KMS-11 (cell line): ENCODE data around the gene NT5E.

Experiments
- H2AFZ ChIP-seq: fragments of 200-600 bp; sonication (generic); 2 replicates; pipeline ENCODE4 v1.6.1; 2016; ENCODE audit warnings: antibody characterized with exemption, mixed run types, low read depth
- H3K27ac ChIP-seq: fragments of 200-600 bp; sonication (generic); 2 replicates; pipeline ENCODE4 v1.6.1; 2016; ENCODE audit warnings: mild to moderate bottlenecking, mixed run types
- H3K27me3 ChIP-seq: fragments of 200-600 bp; sonication (generic); 2 replicates; pipeline ENCODE4 v1.6.1; 2017; ENCODE audit warnings: mild to moderate bottlenecking, low read depth, mixed run types, moderate library complexity; ENCODE audit not compliant: insufficient read depth
- H3K36me3 ChIP-seq: fragments of 200-600 bp; sonication (generic); 2 replicates; pipeline ENCODE4 v1.6.1; 2017; ENCODE audit warnings: mild to moderate bottlenecking, mixed run types; ENCODE audit not compliant: insufficient read depth
- H3K4me1 ChIP-seq: fragments of 200-600 bp; sonication (generic); 2 replicates; pipeline ENCODE4 v1.6.1; 2016; ENCODE audit warnings: mild to moderate bottlenecking, low read depth, mixed run types; ENCODE audit not compliant: poor library complexity, severe bottlenecking
- H3K4me2 ChIP-seq: fragments of 200-600 bp; sonication (generic); 2 replicates; pipeline ENCODE4 v1.7.0; 2016; ENCODE audit warnings: mild to moderate bottlenecking, mixed run types
- H3K4me3 ChIP-seq: fragments of 200-600 bp; sonication (generic); IDR thresholded peaks from 2 replicates; pipeline ENCODE4 v1.6.1; 2017; ENCODE audit warnings: low read depth, low read length, mixed read lengths; ENCODE audit not compliant: insufficient read depth
- H3K79me2 ChIP-seq: fragments of 200-600 bp; sonication (generic); 2 replicates; pipeline ENCODE4 v1.6.1; 2016; ENCODE audit warnings: low read depth, mixed run types; ENCODE audit not compliant: insufficient read depth
- H3K9ac ChIP-seq: fragments of 200-600 bp; sonication (generic); 2 replicates; pipeline ENCODE4 v1.6.1; 2016; ENCODE audit warnings: mild to moderate bottlenecking, mixed run types
- H4K20me1 ChIP-seq: fragments of 200-600 bp; sonication (generic); 2 replicates; pipeline ENCODE4 v1.6.1; 2016; ENCODE audit warnings: mild to moderate bottlenecking, mixed run types; ENCODE audit not compliant: insufficient read depth
- TF ChIP-seq, protein P1 (sequence below): fragments of 200-600 bp; sonication (generic); conservative IDR thresholded peaks from 2 replicates; pipeline ENCODE4 v1.6.1; 2017; ENCODE audit warnings: low read depth, mild to moderate bottlenecking, antibody characterized with exemption, low read length, moderate library complexity, mixed read lengths

Gene NT5E

GRCh38 chr6:85473748-85474147, 23.9 kb downstream of the NT5E start:
- Histone ChIP-seq H3K4me1 (no peaks in the 10 kb centered on the region), H3K4me2 (no peak overlapping the region), H4K20me1 (no peaks in the 10 kb centered on the region), H3K27me3 (no peaks in the 10 kb centered on the region), H3K9ac (no peak overlapping the region), H3K27ac (no peak overlapping the region), H3K36me3 (no peaks in the 10 kb centered on the region), H3K79me2 (no peaks in the 10 kb centered on the region), H3K4me3 (no peak overlapping the region), H2AFZ (no peak overlapping the region)
- TF ChIP-seq, protein P1, sequence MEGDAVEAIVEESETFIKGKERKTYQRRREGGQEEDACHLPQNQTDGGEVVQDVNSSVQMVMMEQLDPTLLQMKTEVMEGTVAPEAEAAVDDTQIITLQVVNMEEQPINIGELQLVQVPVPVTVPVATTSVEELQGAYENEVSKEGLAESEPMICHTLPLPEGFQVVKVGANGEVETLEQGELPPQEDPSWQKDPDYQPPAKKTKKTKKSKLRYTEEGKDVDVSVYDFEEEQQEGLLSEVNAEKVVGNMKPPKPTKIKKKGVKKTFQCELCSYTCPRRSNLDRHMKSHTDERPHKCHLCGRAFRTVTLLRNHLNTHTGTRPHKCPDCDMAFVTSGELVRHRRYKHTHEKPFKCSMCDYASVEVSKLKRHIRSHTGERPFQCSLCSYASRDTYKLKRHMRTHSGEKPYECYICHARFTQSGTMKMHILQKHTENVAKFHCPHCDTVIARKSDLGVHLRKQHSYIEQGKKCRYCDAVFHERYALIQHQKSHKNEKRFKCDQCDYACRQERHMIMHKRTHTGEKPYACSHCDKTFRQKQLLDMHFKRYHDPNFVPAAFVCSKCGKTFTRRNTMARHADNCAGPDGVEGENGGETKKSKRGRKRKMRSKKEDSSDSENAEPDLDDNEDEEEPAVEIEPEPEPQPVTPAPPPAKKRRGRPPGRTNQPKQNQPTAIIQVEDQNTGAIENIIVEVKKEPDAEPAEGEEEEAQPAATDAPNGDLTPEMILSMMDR: no peak

DNA sequence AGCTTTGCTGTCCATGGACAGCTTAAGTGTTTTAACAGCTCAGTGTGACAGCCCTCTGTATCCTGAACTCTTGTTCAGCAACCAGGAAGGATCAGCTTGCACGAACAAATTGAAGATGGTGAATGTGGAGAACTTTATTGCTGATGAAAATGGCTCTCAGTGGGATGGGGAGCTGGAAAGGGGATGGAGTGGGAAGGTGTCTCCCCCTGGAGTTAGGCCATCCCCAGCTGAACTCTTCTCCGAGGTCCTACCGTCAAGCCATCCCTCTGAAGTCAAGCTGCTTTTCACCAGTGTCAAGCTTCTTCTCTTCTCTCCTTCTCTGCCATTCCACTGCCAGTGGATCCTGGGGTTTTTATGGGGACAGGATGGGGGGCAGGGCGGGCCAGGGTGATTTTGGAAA, 26.6 kb downstream of the NT5E start:
- no peak overlapping the region for H2AFZ ChIP-seq
- H3K4me3 ChIP-seq: no peak overlapping the region
- H3K4me2 ChIP-seq: no peak overlapping the region
- no peak overlapping the region for H3K9ac ChIP-seq
- no peaks in the 10 kb centered on the region for H3K79me2 ChIP-seq
- H3K27ac ChIP-seq: no peak overlapping the region
- no peaks in the 10 kb centered on the region for H3K27me3 ChIP-seq
- TF ChIP-seq, protein P1: no peak
- H3K36me3 ChIP-seq: no peaks in the 10 kb centered on the region
- no peaks in the 10 kb centered on the region for H4K20me1 ChIP-seq
- no peaks in the 10 kb centered on the region for H3K4me1 ChIP-seq

DNA sequence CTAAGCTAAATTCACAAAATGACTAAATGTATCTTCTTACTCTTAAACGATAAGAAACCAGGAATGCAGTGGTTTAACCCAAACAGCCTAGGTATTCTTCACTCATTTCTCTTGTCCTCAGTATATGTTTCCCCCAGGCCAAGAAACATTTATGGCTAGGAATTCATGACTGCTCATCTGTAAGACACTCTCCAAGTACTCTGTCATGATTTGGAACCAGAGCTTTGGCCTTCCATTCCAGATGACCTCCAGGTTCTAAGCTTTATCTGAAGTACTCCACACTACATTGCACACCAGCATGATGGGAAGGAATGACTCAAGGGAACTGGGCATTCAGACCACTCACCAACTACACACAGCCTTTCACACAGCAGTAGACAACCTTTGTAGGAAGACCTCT, 29.3 kb downstream of the NT5E start:
- H3K4me1 ChIP-seq: peaks cover 3% of the 10 kb centered on the region
- no peak overlapping the region for H3K4me3 ChIP-seq
- no peaks in the 10 kb centered on the region for H3K27me3 ChIP-seq
- no peak overlapping the region for H2AFZ ChIP-seq
- no peaks in the 10 kb centered on the region for H3K79me2 ChIP-seq
- no peak overlapping the region for H3K27ac ChIP-seq
- no peaks in the 10 kb centered on the region for H3K36me3 ChIP-seq
- H4K20me1 ChIP-seq: no peaks in the 10 kb centered on the region
- H3K4me2 ChIP-seq: no peak overlapping the region
- TF ChIP-seq, protein P1: no peak
- no peak overlapping the region for H3K9ac ChIP-seq

DNA sequence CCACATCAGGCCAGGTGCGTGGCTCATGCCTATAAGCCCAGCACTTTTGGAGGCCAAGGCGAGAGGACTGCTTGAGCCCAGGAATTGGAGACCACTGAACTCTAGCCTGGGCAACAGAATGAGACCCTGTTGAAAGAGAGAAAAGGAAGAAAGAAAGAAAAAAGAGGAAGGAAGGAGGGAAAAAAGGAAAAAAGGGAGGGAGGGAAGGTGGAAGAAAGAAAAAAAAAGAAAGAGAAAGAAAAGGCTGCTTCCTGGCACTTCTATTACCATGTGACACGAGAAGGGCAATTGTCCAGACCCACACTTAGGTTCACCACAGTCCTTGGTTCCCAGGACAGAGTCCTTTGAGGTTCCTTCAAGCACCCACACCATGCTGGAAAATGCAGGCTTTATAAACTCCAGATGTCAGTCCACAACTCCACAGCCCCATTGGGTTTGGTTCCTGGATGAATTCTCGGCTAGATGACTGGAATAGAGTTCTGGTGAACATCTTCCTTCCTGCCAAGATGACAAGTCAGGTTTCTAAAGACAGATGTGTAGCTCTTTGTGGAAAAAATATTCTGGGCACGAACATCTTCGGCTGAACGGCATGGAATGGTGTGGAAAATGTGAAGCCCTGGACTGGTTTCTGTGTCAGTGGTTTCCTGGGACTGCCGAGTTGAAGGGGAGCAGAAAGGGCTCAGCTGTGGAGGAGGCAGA, 32.5 kb downstream of the NT5E start:
- no peaks in the 10 kb centered on the region for H3K27me3 ChIP-seq
- no peak overlapping the region for H3K4me3 ChIP-seq
- peaks cover 3% of the 10 kb centered on the region for H3K4me1 ChIP-seq
- H4K20me1 ChIP-seq: no peaks in the 10 kb centered on the region
- H3K4me2 ChIP-seq: no peak overlapping the region
- H3K27ac ChIP-seq: no peak overlapping the region
- H3K36me3 ChIP-seq: no peaks in the 10 kb centered on the region
- H3K79me2 ChIP-seq: no peaks in the 10 kb centered on the region
- H2AFZ ChIP-seq: 0 out of 2 replicates have a peak overlapping the region, but pooled peaks have one; percentile 36
- H3K9ac ChIP-seq: no peak overlapping the region
- TF ChIP-seq, protein P1: no peak
